H1 (cell line): ENCODE results near the gene TAF9B. TPM values are rescaled to one million over a fixed set of nuclear protein-coding genes. Genes with fewer than 3 reads are reported as not detected.

Experiments
- CTCF ChIA-PET: fragments of 300-600 bp; sonication (Branson Sonifier 250); formaldehyde crosslinking; loops from one replicate; lab custom pipeline; 2021; ENCODE audit not compliant: partially characterized antibody; lab: Charles Lee
- POLR2A ChIA-PET: fragments of 300-600 bp; sonication (Branson Sonifier 250); formaldehyde crosslinking; loops from one replicate; lab custom pipeline; 2021; ENCODE audit warnings: inconsistent platforms; ENCODE audit not compliant: partially characterized antibody; lab: Charles Lee
- DNase-seq, 2 experiments: peaks; one replicate each; pipeline versions ENCODE4 v3.0.0 to v3.0.0-alpha.2; 2010 to 2022; ENCODE audit warnings: low spot score in 2 of 2, low read depth in 1 of 2, mixed read lengths in 1 of 2
- FAIRE-seq: peaks from 2 replicates; lab custom pipeline; 2011; peaks lifted over from hg19 to GRCh38; lab: Jason Lieb, UNC
- H2AFZ ChIP-seq: 2 replicates; pipeline ENCODE4 v1.8.1; 2012; ENCODE audit warnings: low read length, inconsistent platforms
- H2AK5ac ChIP-seq: 2 replicates; pipeline ENCODE4 v1.6.1; 2013; ENCODE audit warnings: low read depth, low read length
- H2BK120ac ChIP-seq: replicated peaks from 2 replicates; pipeline ENCODE3; 2013; ENCODE audit warnings: low read depth, low read length, inconsistent platforms
- H2BK12ac ChIP-seq: 2 replicates; pipeline ENCODE4 v1.6.1; 2013; ENCODE audit warnings: low read depth, low read length
- H2BK15ac ChIP-seq: 2 replicates; pipeline ENCODE4 v1.6.1; 2013; ENCODE audit warnings: low read length
- H2BK20ac ChIP-seq: 2 replicates; pipeline ENCODE4 v1.6.1; 2013; ENCODE audit warnings: low read length
- H2BK5ac ChIP-seq: 2 replicates; pipeline ENCODE4 v1.6.1; 2013; ENCODE audit warnings: low read depth, low read length
- H3K14ac ChIP-seq: 2 replicates; pipeline ENCODE4 v1.6.1; 2013; ENCODE audit warnings: inconsistent platforms; ENCODE audit not compliant: insufficient read length
- H3K18ac ChIP-seq: 2 replicates; pipeline ENCODE4 v1.6.1; 2013; ENCODE audit warnings: low read length; ENCODE audit errors: extremely low read depth
- H3K23ac ChIP-seq: 2 replicates; pipeline ENCODE4 v1.6.1; 2013; ENCODE audit warnings: inconsistent platforms; ENCODE audit not compliant: insufficient read length
- H3K23me2 ChIP-seq: 2 replicates; pipeline ENCODE4 v1.6.1; 2013; ENCODE audit warnings: low read depth, low read length
- H3K27ac ChIP-seq: 2 replicates; pipeline ENCODE4 v1.6.1; 2011; ENCODE audit warnings: low read depth, low read length, inconsistent platforms
- H3K27me3 ChIP-seq, 4 experiments: replicated peaks in 1 of 4; 1 replicate in 1 of 4; 2 replicates in 3 of 4; pipeline versions ENCODE4 v1.6.1 to v1.8.1; 2011 to 2013; ENCODE audit warnings: low read length in 3 of 4, mild to moderate bottlenecking in 3 of 4, inconsistent platforms in 2 of 4, mixed read lengths in 2 of 4, moderate library complexity in 1 of 4; ENCODE audit not compliant: control insufficient read depth in 3 of 4, insufficient read depth in 3 of 4; ENCODE audit errors: extremely low read depth in 1 of 4
- H3K36me3 ChIP-seq, 4 experiments: 2 replicates each; pipeline versions ENCODE4 v1.6.1 to v1.8.1; 2011 to 2013; ENCODE audit warnings: mild to moderate bottlenecking in 4 of 4, low read length in 3 of 4, moderate library complexity in 2 of 4, control low read depth in 1 of 4, inconsistent platforms in 1 of 4; ENCODE audit not compliant: insufficient read depth in 4 of 4, control insufficient read depth in 2 of 4
- H3K4ac ChIP-seq: replicated peaks from 2 replicates; pipeline ENCODE3; 2013; ENCODE audit warnings: low read length, low read depth, mixed read lengths, inconsistent platforms; ENCODE audit not compliant: insufficient read length
- H3K4me1 ChIP-seq, 4 experiments: replicated peaks in 1 of 4; 1 replicate in 1 of 4; 2 replicates in 3 of 4; pipeline versions ENCODE4 v1.6.1 to v1.8.1; 2011 to 2013; ENCODE audit warnings: low read length in 3 of 4, inconsistent platforms in 2 of 4, mixed read lengths in 1 of 4; ENCODE audit not compliant: insufficient read depth in 4 of 4, control insufficient read depth in 3 of 4
- H3K4me2 ChIP-seq, 2 experiments: 2 replicates each; pipeline versions ENCODE4 v1.6.1 to v1.8.1; 2011 to 2013; ENCODE audit warnings: low read depth in 2 of 2, low read length in 2 of 2, control low read depth in 1 of 2, inconsistent platforms in 1 of 2, mild to moderate bottlenecking in 1 of 2; ENCODE audit not compliant: insufficient read depth in 1 of 2
- H3K4me3 ChIP-seq, 4 experiments: fragments of 200-600, 300-600 bp in 1 of 4; sonication (generic), shearing (Covaris generic), sonication (Bioruptor Twin) in 1 of 4; 2 replicates each; pipeline versions ENCODE4 v1.5.1 to v1.8.1; 2011 to 2016; ENCODE audit warnings: low read length in 4 of 4, low read depth in 3 of 4, control low read depth in 2 of 4, inconsistent platforms in 2 of 4, mild to moderate bottlenecking in 2 of 4, mixed read lengths in 1 of 4, moderate library complexity in 1 of 4; ENCODE audit not compliant: insufficient read depth in 2 of 4; ENCODE audit errors: extremely low read depth in 1 of 4
- H3K56ac ChIP-seq: replicated peaks from 2 replicates; pipeline ENCODE3; 2013; ENCODE audit warnings: low read depth, mild to moderate bottlenecking, mixed read lengths, low read length, inconsistent platforms; ENCODE audit not compliant: insufficient read length
- H3K79me1 ChIP-seq: 2 replicates; pipeline ENCODE4 v1.6.1; 2013; ENCODE audit warnings: low read depth, low read length, control low read depth
- H3K79me2 ChIP-seq, 2 experiments: 2 replicates each; pipeline versions ENCODE4 v1.6.1 to v1.8.1; 2012 to 2013; ENCODE audit warnings: low read length in 2 of 2, mild to moderate bottlenecking in 2 of 2, inconsistent platforms in 1 of 2; ENCODE audit not compliant: insufficient read depth in 2 of 2, control insufficient read depth in 1 of 2
- H3K9ac ChIP-seq, 4 experiments: replicated peaks in 1 of 4; 1 replicate in 1 of 4; 2 replicates in 3 of 4; pipeline versions ENCODE4 v1.6.1 to v1.8.1; 2011 to 2013; ENCODE audit warnings: low read depth in 3 of 4, low read length in 3 of 4, control low read depth in 2 of 4, mild to moderate bottlenecking in 2 of 4, moderate library complexity in 2 of 4, inconsistent platforms in 1 of 4; ENCODE audit errors: extremely low read depth in 1 of 4
- H3K9me3 ChIP-seq, 2 experiments: 2 replicates each; pipeline versions ENCODE4 v1.6.1 to v1.8.1; 2012 to 2013; ENCODE audit warnings: mild to moderate bottlenecking in 2 of 2, moderate library complexity in 2 of 2, control low read depth in 1 of 2, inconsistent platforms in 1 of 2, low read depth in 1 of 2, low read length in 1 of 2, mixed read lengths in 1 of 2; ENCODE audit not compliant: insufficient read depth in 2 of 2
- H4K20me1 ChIP-seq, 2 experiments: replicated peaks in 1 of 2; 2 replicates each; pipeline versions ENCODE3 to v1.8.1; 2011 to 2013; ENCODE audit warnings: inconsistent platforms in 2 of 2, low read length in 2 of 2, mild to moderate bottlenecking in 1 of 2; ENCODE audit not compliant: insufficient read depth in 2 of 2, control insufficient read depth in 1 of 2
- H4K5ac ChIP-seq: 2 replicates; pipeline ENCODE4 v1.6.1; 2013; ENCODE audit warnings: low read length, low read depth, mixed read lengths, inconsistent platforms; ENCODE audit not compliant: insufficient read length
- H4K8ac ChIP-seq: 2 replicates; pipeline ENCODE4 v1.8.0; 2013; ENCODE audit warnings: mild to moderate bottlenecking, moderate library complexity, low read length, inconsistent platforms; ENCODE audit not compliant: insufficient read depth; ENCODE audit errors: extremely low read depth
- H4K91ac ChIP-seq: replicated peaks from 2 replicates; pipeline ENCODE3; 2013; ENCODE audit warnings: low read length, mixed read lengths, inconsistent platforms; ENCODE audit not compliant: insufficient read length
- BCL11A ChIP-seq, 2 experiments: IDR thresholded peaks; one replicate each; pipeline ENCODE4 v1.6.1; 2011; ENCODE audit warnings: low read depth in 2 of 2, low read length in 2 of 2, mild to moderate bottlenecking in 2 of 2
- CHD2 ChIP-seq: IDR thresholded peaks from 2 replicates; pipeline ENCODE4 v1.6.1; 2012; ENCODE audit warnings: low read length, improper control_type of control experiment
- GABPA ChIP-seq: IDR thresholded peaks from 2 replicates; pipeline ENCODE4 v1.6.1; 2011; ENCODE audit warnings: mild to moderate bottlenecking, low read length, moderate library complexity, borderline replicate concordance; ENCODE audit not compliant: insufficient read depth
- HDAC2 ChIP-seq, 2 experiments: fragments of 300-600 bp in 1 of 2; sonication (generic) in 1 of 2; IDR thresholded peaks; 2 replicates each; pipeline ENCODE4 v1.6.1; 2011 to 2012; ENCODE audit warnings: low read depth in 2 of 2, low read length in 2 of 2, mild to moderate bottlenecking in 2 of 2, moderate library complexity in 2 of 2, borderline replicate concordance in 1 of 2, inconsistent platforms in 1 of 2
- JUND ChIP-seq: IDR thresholded peaks from 2 replicates; pipeline ENCODE4 v1.6.1; 2011; ENCODE audit warnings: mild to moderate bottlenecking, improper control_type of control experiment, low read length
- POU5F1 ChIP-seq: IDR thresholded peaks from 2 replicates; pipeline ENCODE4 v1.6.1; 2011; ENCODE audit warnings: low read depth, mild to moderate bottlenecking, low read length, moderate library complexity
- TEAD4 ChIP-seq: IDR thresholded peaks from 2 replicates; pipeline ENCODE4 v1.6.1; 2012; ENCODE audit warnings: low read depth, low read length, inconsistent platforms, mixed read lengths
- WGBS, 2 experiments: shearing (Covaris generic) in 1 of 2; methylation state at CpG; one replicate each; pipeline versions ENCODE4 v1.1.6 to v1.1.7; 2013 to 2015; ENCODE audit warnings: low lambda C conversion rate in 2 of 2, mixed read lengths in 2 of 2, inconsistent platforms in 1 of 2, low coverage in 1 of 2, missing lambda C conversion rate in 1 of 2; ENCODE audit not compliant: insufficient replicate concordance in 2 of 2, insufficient coverage in 1 of 2, insufficient read length in 1 of 2; ENCODE audit errors: extremely low coverage in 1 of 2, missing lambda C conversion rate in 1 of 2; 5-methylcytosine and 5-hydroxymethylcytosine counted together
- long read RNA-seq, 2 experiments: library from RNA in 1 of 2; library from capped mRNA in 1 of 2; stranded (forward); transcript quantifications; one replicate each; pipeline ENCODE4 v2.0.0, GENCODE V29; 2021; ENCODE audit warnings: inconsistent platforms in 1 of 2
- polyA minus RNA-seq, 3 experiments: library from RNA; depleted of rRNA, polyadenylated mRNA; stranded (reverse); fragments of >200 nt; gene quantifications; 1 replicate in 2 of 3; 2 replicates in 1 of 3; pipeline ENCODE4 v1.2.3, GENCODE V29; 2011
- polyA plus RNA-seq, 7 experiments: library from polyadenylated mRNA; depleted of rRNA in 3 of 7; stranded (reverse) in 5 of 7; unstranded in 2 of 7; fragments of >200 nt in 5 of 7; fragments of 200-250 nt in 2 of 7; gene quantifications; 1 replicate in 5 of 7; 2 replicates in 1 of 7; 4 replicates in 1 of 7; pipeline versions ENCODE4 v1.2.1 to v1.2.3, GENCODE V29; 2011 to 2013; ENCODE audit warnings: missing spikeins in 2 of 7, mixed read lengths in 2 of 7
- total RNA-seq: library from RNA; stranded (reverse); fragmentation: NEBNext Ultra II Directional; extraction: Animal tissue kit (Norgen Biotek cat#: 25700); gene quantifications from 2 replicates; pipeline ENCODE4 v1.2.1, GENCODE V29; 2021

Gene TAF9B
- total RNA-seq, result 20.8 and 23.8 TPM in 2 replicates
- polyA plus RNA-seq (2011; rRNA removed), result 23.6 and 42.8 TPM in 2 replicates
- 26.4 TPM for polyA plus RNA-seq (2011; cell fraction: cytosol; rRNA removed)
- polyA plus RNA-seq (2011; cell fraction: nucleus; rRNA removed), result 6.9 TPM
- 16.0 to 33.1 TPM (median 24.7 TPM) in 4 replicates for polyA plus RNA-seq (2012, experiment 1 of 2)
- polyA plus RNA-seq (2012, experiment 2 of 2), result 2.3 TPM
- 15.4 TPM for polyA plus RNA-seq (2013, experiment 1 of 2)
- 16.7 TPM for polyA plus RNA-seq (2013, experiment 2 of 2)
- polyA minus RNA-seq (2011; rRNA and poly(A)+ RNA removed), result 26.9 and 36.5 TPM in 2 replicates
- polyA minus RNA-seq (2011; cell fraction: cytosol; rRNA and poly(A)+ RNA removed), result 13.4 TPM
- polyA minus RNA-seq (2011; cell fraction: nucleus; rRNA and poly(A)+ RNA removed), result 12.4 TPM
- long read RNA-seq, experiment 1, transcript TAF9B-201 (7 exons, 2,713 nt), result major isoform, 11 of 32 reads
- long read RNA-seq, experiment 1, partial matches to known transcripts, result 2 of 32 reads
- long read RNA-seq, experiment 1, other reads (novel, unspliced or antisense), result 19 of 32 reads
- long read RNA-seq, experiment 2, transcript TAF9B-201 (7 exons, 2,713 nt), result major isoform, 13 of 15 reads
- long read RNA-seq, experiment 2, partial matches to known transcripts, result 1 of 15 reads
- long read RNA-seq, experiment 2, other reads (novel, unspliced or antisense), result 1 of 15 reads

- Histone ChIP-seq H4K91ac (no peak within 1 kb of the TSS), H3K27ac (peak within 1 kb of the TSS; percentile 90), H3K9me3 (no peaks in the 10 kb centered on the region), H3K36me3 (no peaks in the 10 kb centered on the region; a peak in 1 of 8 replicates), H3K9ac (peak within 1 kb of the TSS in 3 of 4 experiments; percentile 55 to 90 (median 83); a peak in 6 of 7 replicates), H3K27me3 (no peaks in the 10 kb centered on the region), H2BK20ac (no peak within 1 kb of the TSS), H2BK120ac (no peak within 1 kb of the TSS), H3K4ac (peak within 1 kb of the TSS; percentile 78), H2AK5ac (no peak within 1 kb of the TSS), H2BK15ac (0 out of 2 replicates have a peak within 1 kb of the TSS, but pooled peaks have one; percentile 46), H3K79me1 (no peaks in the 10 kb centered on the region), H4K20me1 (no peaks in the 10 kb centered on the region), H3K4me1 (no peaks in the 10 kb centered on the region), H3K4me2 (peak within 1 kb of the TSS; percentile 55 to 63), H3K18ac (peak within 1 kb of the TSS; percentile 71), H4K8ac (peak within 1 kb of the TSS; percentile 93; the same call in 1 of the 2 replicates), H2BK12ac (0 out of 2 replicates have a peak within 1 kb of the TSS, but pooled peaks have one; percentile 29), H3K79me2 (no peaks in the 10 kb centered on the region), H3K23ac (no peak within 1 kb of the TSS), H2BK5ac (no peak within 1 kb of the TSS), H3K4me3 (peak within 1 kb of the TSS; percentile 76 to 92 (median 80)), H3K14ac (no peak within 1 kb of the TSS), H3K23me2 (no peaks in the 10 kb centered on the region), H3K56ac (no peak within 1 kb of the TSS), H4K5ac (no peak within 1 kb of the TSS), H2AFZ (peak within 1 kb of the TSS; percentile 62; the same call in 1 of the 2 replicates)
- DNase-seq (peak; percentile 44 to 82), FAIRE-seq (peak; percentile 78)
- POLR2A ChIA-PET, result interaction anchor here (0.9 to 3.1 kb wide), 3 partner anchors 9 to 27 kb away, joined by 3 to 24 read pairs (median 5); no protein-coding TSS in a partner anchor
- CTCF ChIA-PET, result no interaction called here
- 18% methylated on average over 28 of the region's 59 CpGs; no CpG with 5 or more reads in 1 of the 2 experiments for WGBS, 2 experiments
- TF ChIP-seq HDAC2 (IDR thresholded peaks at IDR 0.05; ENCODE audit: borderline replicate concordance in 1 of 2, low read depth in 2 of 2, low read length in 2 of 2) (no peak), CHD2 (no peak), GABPA (no peak), POU5F1 (no peak), TEAD4 (no peak), JUND (no peak), BCL11A (IDR thresholded peaks at IDR 0.05; ENCODE audit: low read depth in 2 of 2, low read length in 2 of 2) (no peak)
Measured at GRCh38 chrX:78139160-78140123, at the start of gene TAF9B. Gene TAF9B, minus strand, starts transcription at chrX:78139650. Its CDS starts 39 bp downstream, at chrX:78139611.
